Measurements from ENCODE around the gene POLR1E.

DNA sequence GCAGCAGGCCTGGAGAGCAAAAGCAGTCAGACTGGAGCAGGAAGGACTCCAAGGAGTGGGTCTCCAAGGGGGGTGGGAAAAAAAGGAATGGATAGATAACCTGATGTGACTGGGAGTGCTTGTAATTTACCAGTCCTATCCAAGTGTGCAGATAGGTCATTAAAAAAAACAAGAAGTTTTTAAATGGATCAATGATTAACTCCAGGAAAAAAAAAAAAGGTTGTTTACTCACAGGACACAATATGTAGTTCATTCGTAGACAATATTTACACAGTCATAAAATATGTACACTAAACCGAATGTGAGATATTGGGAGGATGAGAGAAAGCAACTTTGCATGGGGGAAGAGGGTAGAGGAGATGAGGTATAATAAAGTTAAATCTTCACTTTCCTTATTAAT is 40.9 kb upstream of the POLR1E start:
- TF ChIP-seq, protein P1, sequence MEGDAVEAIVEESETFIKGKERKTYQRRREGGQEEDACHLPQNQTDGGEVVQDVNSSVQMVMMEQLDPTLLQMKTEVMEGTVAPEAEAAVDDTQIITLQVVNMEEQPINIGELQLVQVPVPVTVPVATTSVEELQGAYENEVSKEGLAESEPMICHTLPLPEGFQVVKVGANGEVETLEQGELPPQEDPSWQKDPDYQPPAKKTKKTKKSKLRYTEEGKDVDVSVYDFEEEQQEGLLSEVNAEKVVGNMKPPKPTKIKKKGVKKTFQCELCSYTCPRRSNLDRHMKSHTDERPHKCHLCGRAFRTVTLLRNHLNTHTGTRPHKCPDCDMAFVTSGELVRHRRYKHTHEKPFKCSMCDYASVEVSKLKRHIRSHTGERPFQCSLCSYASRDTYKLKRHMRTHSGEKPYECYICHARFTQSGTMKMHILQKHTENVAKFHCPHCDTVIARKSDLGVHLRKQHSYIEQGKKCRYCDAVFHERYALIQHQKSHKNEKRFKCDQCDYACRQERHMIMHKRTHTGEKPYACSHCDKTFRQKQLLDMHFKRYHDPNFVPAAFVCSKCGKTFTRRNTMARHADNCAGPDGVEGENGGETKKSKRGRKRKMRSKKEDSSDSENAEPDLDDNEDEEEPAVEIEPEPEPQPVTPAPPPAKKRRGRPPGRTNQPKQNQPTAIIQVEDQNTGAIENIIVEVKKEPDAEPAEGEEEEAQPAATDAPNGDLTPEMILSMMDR (conservative IDR thresholded peaks at IDR 0.05): no peak
- TF ChIP-seq ZFX (IDR thresholded peaks at IDR 0.05): no peak

All from C4-2B (cell line).